Mucosa of rectum (tissue), 2 donors: ENCODE data around the gene TTC7B.

Experiments
- H3K27ac ChIP-seq, 2 donors: one replicate each; pipeline ENCODE4 v1.7.0; 2013; ENCODE audit warnings: inconsistent platforms in 2 of 2, low read depth in 2 of 2, low read length in 2 of 2
- H3K27me3 ChIP-seq, 2 donors: one replicate each; pipeline ENCODE4 v1.7.0; 2013; ENCODE audit warnings: low read length in 2 of 2; ENCODE audit not compliant: control insufficient read depth in 2 of 2, insufficient read depth in 2 of 2
- H3K36me3 ChIP-seq, 2 donors: one replicate each; pipeline ENCODE4 v1.7.0; 2013; ENCODE audit warnings: low read length in 2 of 2; ENCODE audit not compliant: control insufficient read depth in 2 of 2, insufficient read depth in 2 of 2
- H3K4me1 ChIP-seq, 2 donors: one replicate each; pipeline ENCODE4 v1.7.0; 2013; ENCODE audit warnings: low read length in 2 of 2, mild to moderate bottlenecking in 1 of 2; ENCODE audit not compliant: control insufficient read depth in 2 of 2, insufficient read depth in 2 of 2
- H3K4me3 ChIP-seq, 2 donors: one replicate each; pipeline ENCODE4 v1.7.0; 2013; ENCODE audit warnings: low read length in 2 of 2
- H3K9ac ChIP-seq, 2 donors: one replicate each; pipeline ENCODE4 v1.7.0; 2013; ENCODE audit warnings: low read length in 2 of 2, low read depth in 1 of 2, mild to moderate bottlenecking in 1 of 2
- H3K9me3 ChIP-seq, 2 donors: one replicate each; pipeline ENCODE4 v1.7.0; 2013; ENCODE audit warnings: low read length in 2 of 2; ENCODE audit not compliant: control insufficient read depth in 2 of 2
- donor health status: healthy.
- donor health status: Normal muscosa, but diverticular disease.

The TTC7B gene

DNA sequence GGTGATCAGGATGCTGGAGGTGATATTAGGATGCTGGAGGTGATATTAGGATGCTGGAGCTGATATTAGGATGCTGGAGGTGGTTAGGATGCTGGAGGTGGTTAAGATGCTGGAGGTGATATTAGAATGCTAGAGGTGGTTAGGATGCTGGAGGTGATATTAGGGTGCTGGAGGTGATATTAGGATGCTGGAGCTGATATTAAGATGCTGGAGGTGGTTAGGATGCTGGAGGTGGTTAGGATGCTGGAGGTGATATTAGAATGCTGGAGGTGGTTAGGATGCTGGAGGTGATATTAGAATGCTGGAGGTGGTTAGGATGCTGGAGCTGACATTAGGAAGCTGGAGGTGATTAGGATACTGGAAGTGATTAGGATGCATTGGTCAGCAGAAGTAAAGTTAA, 318.0 kb downstream of the TTC7B start:
- Histone ChIP-seq H3K36me3 (no peaks in the 10 kb centered on the region), H3K9ac (no peak overlapping the region), H3K27me3 (peaks cover 0 to 2% of the 10 kb centered on the region in 2 donors), H3K4me3 (no peak overlapping the region), H3K9me3 (no peaks in the 10 kb centered on the region), H3K27ac (no peak overlapping the region), H3K4me1 (peaks cover 0 to 3% of the 10 kb centered on the region in 2 donors)

DNA sequence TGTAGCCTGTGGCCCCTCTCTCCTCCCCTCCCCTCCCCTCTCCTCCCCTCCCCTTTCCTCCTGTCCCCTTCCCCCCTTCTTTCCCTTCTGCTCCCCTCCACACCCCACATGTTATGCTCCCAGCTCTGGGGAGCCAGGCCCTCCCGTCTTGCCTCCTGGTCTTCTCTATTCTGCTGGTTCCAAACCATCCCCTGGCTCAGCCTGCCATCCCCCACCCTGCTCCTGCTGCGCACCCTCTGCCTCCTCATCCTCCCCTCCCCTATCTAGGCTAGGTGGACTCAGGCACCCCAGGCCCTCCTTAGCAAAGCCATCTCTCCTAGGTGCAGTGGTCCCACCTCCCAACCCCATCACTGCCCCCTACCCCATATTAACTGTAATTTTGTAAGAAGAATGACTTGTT, 319.9 kb downstream of the TTC7B start:
- Histone ChIP-seq H3K4me3 (no peak overlapping the region), H3K4me1 (peaks cover 0 to 3% of the 10 kb centered on the region in 2 donors), H3K27ac (no peak overlapping the region), H3K9me3 (no peaks in the 10 kb centered on the region), H3K9ac (no peak overlapping the region), H3K27me3 (peaks cover 0 to 2% of the 10 kb centered on the region in 2 donors), H3K36me3 (no peaks in the 10 kb centered on the region)

DNA sequence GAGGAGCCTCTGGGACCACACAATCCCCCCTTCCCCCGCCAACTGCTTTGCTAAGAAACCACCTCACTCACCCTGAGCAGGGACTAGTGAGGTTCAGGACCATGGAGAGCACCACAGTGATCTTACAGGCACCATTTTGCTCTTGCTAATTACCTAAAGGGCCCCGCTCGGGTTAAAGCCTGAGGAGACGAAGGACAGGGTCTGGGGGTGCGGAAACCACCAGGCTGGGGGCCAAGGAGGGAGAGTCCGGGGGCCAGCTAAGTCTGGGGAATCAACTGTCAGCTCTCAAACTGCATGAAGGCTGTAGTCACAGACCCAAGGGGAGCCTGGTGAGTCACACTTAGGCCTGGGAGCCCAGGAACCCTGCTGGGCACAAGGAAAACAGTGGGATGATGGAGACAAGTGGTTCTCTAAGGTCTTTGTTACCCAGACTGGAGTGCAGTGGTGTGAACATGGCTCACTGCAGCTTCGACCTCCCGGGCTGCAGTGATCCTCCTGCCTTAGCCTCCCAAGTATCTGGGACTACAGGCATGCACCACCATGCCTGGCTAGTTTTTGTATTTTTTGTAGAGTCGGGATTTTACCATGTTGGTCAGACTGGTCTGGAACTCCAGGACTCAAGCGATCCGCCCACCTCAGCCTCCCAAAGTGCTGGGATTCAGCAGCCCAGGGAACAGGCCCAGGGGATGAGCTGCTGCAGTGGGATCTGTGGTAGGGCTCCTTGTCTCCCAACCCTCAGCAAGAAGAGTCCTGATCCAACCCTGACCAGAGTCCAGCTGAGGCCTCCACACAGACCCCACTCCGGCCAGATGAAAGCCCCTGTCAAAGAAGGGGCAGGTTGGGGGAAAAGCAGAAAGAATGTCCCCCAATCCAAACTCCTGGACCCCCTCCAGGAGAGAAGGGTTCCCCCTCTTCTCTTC, 320.6 kb downstream of the TTC7B start:
- H3K9ac ChIP-seq: no peak overlapping the region
- no peak overlapping the region for H3K4me3 ChIP-seq
- H3K27me3 ChIP-seq: peaks cover 0 to 2% of the 10 kb centered on the region in 2 donors
- H3K36me3 ChIP-seq: no peaks in the 10 kb centered on the region
- H3K4me1 ChIP-seq: peaks cover 0 to under 1% of the 10 kb centered on the region in 2 donors
- no peak overlapping the region for H3K27ac ChIP-seq
- H3K9me3 ChIP-seq: no peaks in the 10 kb centered on the region

DNA sequence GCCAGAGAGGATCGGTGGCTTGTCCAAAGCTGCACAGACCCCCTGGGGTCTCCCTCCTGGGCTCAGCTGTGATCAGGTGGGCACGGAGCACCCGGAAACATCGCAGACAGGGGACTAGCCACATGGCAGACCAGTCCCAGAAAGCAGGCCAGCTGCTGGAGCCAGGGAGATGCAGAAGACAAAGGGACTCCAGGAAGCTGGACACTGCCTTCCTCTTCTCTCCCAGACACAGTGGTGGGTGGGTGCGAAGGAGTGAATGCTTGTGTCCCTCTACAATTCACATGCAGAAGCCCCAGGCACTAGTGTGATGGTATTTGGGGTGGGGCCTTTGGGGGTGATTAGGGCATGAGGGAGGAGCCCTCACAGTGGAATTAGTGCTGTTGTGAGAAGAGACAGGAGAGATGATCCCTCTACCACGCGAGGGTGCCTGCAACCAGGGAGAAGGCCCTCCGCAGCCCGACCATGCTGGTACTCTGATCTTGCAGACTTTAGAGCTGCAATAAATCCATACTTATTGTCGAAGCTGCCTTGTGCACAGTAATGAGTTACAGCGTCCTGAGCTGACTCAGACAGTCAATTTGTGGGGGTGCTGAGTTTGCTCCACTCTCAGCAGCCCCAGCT, 324.2 kb downstream of the TTC7B start:
- Histone ChIP-seq H3K4me1 (no peaks in the 10 kb centered on the region), H3K9ac (no peak overlapping the region), H3K27ac (no peak overlapping the region), H3K36me3 (no peaks in the 10 kb centered on the region), H3K4me3 (no peak overlapping the region), H3K9me3 (no peaks in the 10 kb centered on the region), H3K27me3 (no peaks in the 10 kb centered on the region)

DNA sequence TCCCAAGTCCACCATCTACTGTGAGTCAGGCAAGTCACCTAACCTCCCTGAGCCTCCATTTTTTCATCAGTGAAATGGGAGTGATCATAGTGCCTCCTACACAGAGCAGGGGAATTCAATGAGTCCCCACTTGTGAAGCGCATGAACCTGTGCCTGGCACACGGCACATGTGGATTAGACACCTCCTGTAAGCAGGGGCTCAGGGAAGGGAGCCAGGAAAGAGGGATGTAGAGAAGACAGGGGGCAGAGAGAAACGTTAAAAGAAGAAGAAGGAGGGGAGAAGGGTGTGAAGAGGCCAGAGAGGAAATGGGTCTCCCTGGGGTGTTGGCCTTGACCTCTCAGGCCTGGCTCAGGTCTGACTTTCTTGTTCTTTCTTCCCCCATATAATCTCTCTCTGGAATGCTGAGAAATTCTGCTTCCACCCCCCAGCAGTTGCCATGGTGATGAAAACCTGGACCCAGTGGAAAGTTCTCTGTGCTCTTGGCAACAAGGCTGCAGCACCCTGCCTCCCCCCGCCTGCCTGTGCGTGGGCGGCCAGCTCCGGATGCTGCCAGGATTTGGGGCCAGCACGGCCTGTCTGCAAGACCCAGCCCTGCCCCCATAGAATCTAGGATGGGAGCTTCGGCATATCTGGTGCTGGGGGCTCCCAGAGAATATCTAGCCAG, 324.9 kb downstream of the TTC7B start:
- Histone ChIP-seq H3K4me3 (no peak overlapping the region), H3K4me1 (no peaks in the 10 kb centered on the region), H3K9ac (no peak overlapping the region), H3K27me3 (no peaks in the 10 kb centered on the region), H3K27ac (no peak overlapping the region), H3K36me3 (no peaks in the 10 kb centered on the region), H3K9me3 (no peaks in the 10 kb centered on the region)

DNA sequence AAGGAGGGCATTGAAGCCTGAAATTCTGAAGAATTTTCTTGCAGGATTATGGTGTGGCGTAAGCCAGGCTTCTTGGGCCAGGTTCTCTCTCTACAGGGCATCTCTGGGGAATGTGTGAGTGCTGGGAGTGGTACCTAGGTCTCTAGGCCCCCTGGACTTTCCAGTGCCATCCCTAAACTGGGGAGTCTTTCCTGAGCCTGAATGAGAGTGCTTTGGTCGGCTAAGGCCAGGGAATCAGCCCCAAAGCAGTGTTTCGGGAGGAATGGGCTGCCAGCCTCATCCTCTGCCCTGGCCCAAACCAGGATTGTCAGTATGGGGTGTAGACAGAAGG, 325.5 kb downstream of the TTC7B start:
- no peak overlapping the region for H3K4me3 ChIP-seq
- no peaks in the 10 kb centered on the region for H3K4me1 ChIP-seq
- no peak overlapping the region for H3K27ac ChIP-seq
- no peaks in the 10 kb centered on the region for H3K9me3 ChIP-seq
- H3K36me3 ChIP-seq: no peaks in the 10 kb centered on the region
- no peaks in the 10 kb centered on the region for H3K27me3 ChIP-seq
- H3K9ac ChIP-seq: no peak overlapping the region

DNA sequence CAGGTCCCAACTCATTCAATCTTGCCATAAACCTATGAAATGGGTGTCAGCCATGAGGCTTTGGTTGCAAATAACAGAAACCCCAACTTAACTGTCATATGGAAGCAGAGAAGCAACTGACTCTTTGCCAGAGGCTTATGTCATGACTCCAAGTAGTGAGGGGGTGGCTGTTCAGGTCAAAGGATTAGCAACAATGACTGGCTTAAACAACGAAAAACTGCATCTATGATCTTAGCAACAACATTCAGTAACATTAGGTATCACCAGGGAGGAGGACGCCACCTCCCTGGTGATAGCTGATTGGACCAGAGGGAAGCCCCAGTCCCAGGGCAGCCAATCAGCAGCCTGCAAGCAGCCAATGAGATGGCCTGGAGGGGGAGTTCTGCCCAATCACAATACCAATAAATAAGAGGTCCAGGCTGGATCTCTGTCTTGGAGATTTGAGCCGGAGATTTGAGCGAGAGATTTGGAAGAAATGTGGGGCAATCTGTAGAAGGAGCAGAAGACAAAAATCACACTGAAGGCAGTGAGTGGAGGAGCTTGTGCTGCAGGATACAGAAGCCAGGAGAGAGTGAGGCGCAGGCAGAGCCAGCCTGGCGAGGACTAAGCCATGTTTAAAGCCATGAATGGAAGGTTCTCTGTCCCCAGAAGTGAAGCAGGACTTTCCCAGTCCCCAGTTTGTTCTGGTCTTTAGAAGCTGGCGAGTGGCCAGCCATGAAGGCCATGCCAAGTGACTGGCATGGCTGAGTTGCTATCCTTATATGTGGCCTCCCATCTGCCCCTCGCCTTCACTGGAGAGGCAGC, 326.1 kb downstream of the TTC7B start:
- Histone ChIP-seq H3K27ac (no peak overlapping the region), H3K36me3 (no peaks in the 10 kb centered on the region), H3K4me3 (no peak overlapping the region)

DNA sequence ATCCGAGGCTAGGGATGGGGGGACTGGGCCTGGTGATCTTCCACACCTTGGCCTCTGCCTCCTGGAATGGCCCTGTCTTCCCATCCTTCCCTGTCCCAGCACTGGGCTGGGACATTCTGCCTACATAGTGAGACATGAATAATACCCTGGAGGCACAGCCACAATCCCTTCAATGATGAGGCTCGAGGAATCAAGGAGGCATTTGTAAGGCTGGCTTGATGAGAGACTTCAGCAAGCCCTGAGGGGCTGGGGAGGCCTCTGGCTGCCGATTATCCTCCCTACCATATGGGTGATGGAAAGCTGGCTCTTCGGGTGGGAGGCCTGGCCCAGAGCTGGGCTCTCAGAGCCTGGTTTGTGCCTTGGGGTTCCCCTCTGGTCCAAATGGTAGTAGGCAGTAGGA, 326.9 kb downstream of the TTC7B start:
- no peaks in the 10 kb centered on the region for H3K4me1 ChIP-seq
- no peak overlapping the region for H3K27ac ChIP-seq
- no peaks in the 10 kb centered on the region for H3K9me3 ChIP-seq

More for the DNA sequence above, 326.1 kb downstream of the TTC7B start:
- Histone ChIP-seq H3K9ac (no peak overlapping the region), H3K4me1 (no peaks in the 10 kb centered on the region), H3K27me3 (no peaks in the 10 kb centered on the region), H3K9me3 (no peaks in the 10 kb centered on the region)

DNA sequence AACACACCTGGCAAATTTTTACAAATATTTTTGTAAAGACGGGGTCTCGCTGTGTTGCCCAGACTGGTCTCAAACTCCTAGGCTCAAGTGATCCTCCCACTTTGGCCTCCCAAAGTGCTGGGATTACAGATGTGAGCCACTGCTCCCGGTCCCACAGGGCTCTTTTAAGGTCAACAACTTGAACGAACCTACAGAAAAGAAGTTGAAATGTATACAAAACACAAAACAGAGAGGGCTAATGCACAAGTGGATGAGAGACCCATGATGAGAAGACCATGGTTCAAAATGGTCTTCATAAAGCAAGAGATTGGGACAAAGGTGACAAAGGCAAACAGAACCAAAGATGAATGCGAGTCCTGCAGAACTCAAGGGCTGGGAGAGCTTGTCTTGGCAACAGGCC, 328.0 kb downstream of the TTC7B start:
- Histone ChIP-seq H3K4me3 (no peak overlapping the region), H3K27ac (no peak overlapping the region), H3K36me3 (no peaks in the 10 kb centered on the region), H3K9me3 (no peaks in the 10 kb centered on the region), H3K4me1 (peaks cover 0 to 3% of the 10 kb centered on the region in 2 donors), H3K9ac (no peak overlapping the region), H3K27me3 (no peaks in the 10 kb centered on the region)

More for the DNA sequence above, 326.9 kb downstream of the TTC7B start:
- H3K27me3 ChIP-seq: no peaks in the 10 kb centered on the region
- no peak overlapping the region for H3K9ac ChIP-seq
- H3K36me3 ChIP-seq: no peaks in the 10 kb centered on the region
- no peak overlapping the region for H3K4me3 ChIP-seq
